ENCODE measurements around the gene EML6.
"Not testable (repeated sequence)": the region's sequence is repeated elsewhere in the genome, so short reads cannot be mapped to it uniquely, and the experiment has no call there.

EML6 gene

GRCh38 chr2:54965425-54965824, 242.0 kb downstream of the EML6 start:
- no peak for DNase-seq (ENCODE audit: low read depth in 2 of 2)

- no peak for DNase-seq (ENCODE audit: low read depth in 2 of 2)
Measured at GRCh38 chr2:54966165-54966832, 242.8 kb downstream of the EML6 start.

GRCh38 chr2:54966837-54967236, 243.4 kb downstream of the EML6 start:
- DNase-seq (ENCODE audit: low read depth in 2 of 2) = no peak

- DNase-seq (ENCODE audit: low read depth in 2 of 2) = no peak
Measured at GRCh38 chr2:54967269-54967668, 243.8 kb downstream of the EML6 start.

GRCh38 chr2:54967759-54968365, 244.4 kb downstream of the EML6 start:
- DNase-seq (ENCODE audit: low read depth in 2 of 2) = no peak

GRCh38 chr2:54968561-54969218, 245.2 kb downstream of the EML6 start:
- DNase-seq (ENCODE audit: low read depth in 2 of 2) = no peak

GRCh38 chr2:54969295-54969939, 246.0 kb downstream of the EML6 start:
- DNase-seq (ENCODE audit: low read depth in 2 of 2) = no peak

- no peak for DNase-seq (ENCODE audit: low read depth in 2 of 2)
Measured at GRCh38 chr2:54969940-54970338, 246.5 kb downstream of the EML6 start.

- no peak for DNase-seq (ENCODE audit: low read depth in 2 of 2)
Measured at GRCh38 chr2:54975175-54975574, 251.7 kb downstream of the EML6 start.

- DNase-seq (ENCODE audit: low read depth in 2 of 2) = no peak
Measured at GRCh38 chr2:54975598-54976492, 252.4 kb downstream of the EML6 start.

- no peak for DNase-seq (ENCODE audit: low read depth in 2 of 2)
Measured at GRCh38 chr2:54977149-54977548, 253.7 kb downstream of the EML6 start.

- no peak for DNase-seq (ENCODE audit: low read depth in 2 of 2)
Measured at GRCh38 chr2:54979321-54980044, 256.0 kb downstream of the EML6 start.

GRCh38 chr2:54981385-54981784, 257.9 kb downstream of the EML6 start:
- no peak for DNase-seq (ENCODE audit: low read depth in 2 of 2)

GRCh38 chr2:54983345-54984220, 260.1 kb downstream of the EML6 start:
- DNase-seq (ENCODE audit: low read depth in 2 of 2) = no peak

- no peak for DNase-seq (ENCODE audit: low read depth in 2 of 2)
Measured at GRCh38 chr2:54984476-54984875, 261.0 kb downstream of the EML6 start.

- no peak for DNase-seq (ENCODE audit: low read depth in 2 of 2)
Measured at GRCh38 chr2:54986264-54986663, 262.8 kb downstream of the EML6 start.

GRCh38 chr2:54988612-54989011, 265.1 kb downstream of the EML6 start:
- no peak for DNase-seq (ENCODE audit: low read depth in 2 of 2)

- DNase-seq (ENCODE audit: low read depth in 2 of 2) = not testable (repeated sequence)
Measured at GRCh38 chr2:54990694-54991093, 267.2 kb downstream of the EML6 start.

GRCh38 chr2:54995553-54995952, 272.1 kb downstream of the EML6 start:
- no peak for DNase-seq (ENCODE audit: low read depth in 2 of 2)

- DNase-seq (ENCODE audit: low read depth in 2 of 2) = no peak
Measured at GRCh38 chr2:54997826-54998225, 274.4 kb downstream of the EML6 start.
